ENCODE measurements around the gene DCHS1. TPM values are rescaled to one million over a fixed set of nuclear protein-coding genes. Genes with fewer than 3 reads are reported as not detected.
A peak's percentile ranks its signal among the peaks of the same experiment; 100 is the strongest.

The DCHS1 gene
- total and polyA plus RNA-seq, 9 of the 15 experiments (the other 6 are each of a cell fraction or from before 2014, with no cell fraction given): 0.04 to 0.49 (median 0.14) TPM; not detected in 2

- no peak for TF ChIP-seq MLX (CRISPR knock-in tag; conservative IDR thresholded peaks at IDR 0.05)
- no peak for TF ChIP-seq ELK3 (CRISPR knock-in tag; IDR thresholded peaks at IDR 0.05)
- TF ChIP-seq ATF3 (IDR thresholded peaks at IDR 0.05): no peak
- no peak for TF ChIP-seq ATF3 (CRISPR knock-in tag; conservative IDR thresholded peaks at IDR 0.05)
- no peak for TF ChIP-seq ZMIZ1 (IDR thresholded peaks at IDR 0.05; ENCODE audit: low read depth in 2 of 2, low read length in 2 of 2)
- TF ChIP-seq ERF (CRISPR knock-in tag; IDR thresholded peaks at IDR 0.05): no peak
- no peak for TF ChIP-seq ZBTB5 (IDR thresholded peaks at IDR 0.05)
- TF ChIP-seq E2F4 (CRISPR knock-in tag; IDR thresholded peaks at IDR 0.05; ENCODE audit: low read depth): no peak
- no peak for TF ChIP-seq CREB3 (tag; conservative IDR thresholded peaks at IDR 0.05; ENCODE audit: low read depth)
- TF ChIP-seq BCOR (IDR thresholded peaks at IDR 0.05): no peak
- TF ChIP-seq FOXJ3 (CRISPR knock-in tag; IDR thresholded peaks at IDR 0.05): no peak
- no peak for TF ChIP-seq ZBTB2 (IDR thresholded peaks at IDR 0.05)
- peak; percentile 71 for TF ChIP-seq GABPA (tag; conservative IDR thresholded peaks at IDR 0.05; ENCODE audit: low read depth)
Observed at GRCh38 chr11:6671991-6672390, 16.4 kb upstream of the DCHS1 start (continued).

Measured in K562 (cell line).